Fibroblast of lung (primary cell): Measurements from ENCODE around the gene MPV17L2. TPM values are rescaled to one million over a fixed set of nuclear protein-coding genes. Genes with fewer than 3 reads are reported as not detected.

ENCODE experiments used
- DNase-seq, 2 donors: peaks; one replicate each; pipeline versions ENCODE4 v3.0.0 to v3.0.0-alpha.2; 2010; ENCODE audit warnings: low read depth in 2 of 2
- H2AFZ ChIP-seq: 2 replicates; pipeline ENCODE4 v1.5.1; 2012; ENCODE audit warnings: low read length, control low read depth, inconsistent platforms
- H3K27ac ChIP-seq: 2 replicates; pipeline ENCODE4 v1.5.1; 2011; ENCODE audit warnings: low read length, control low read depth; ENCODE audit not compliant: insufficient read depth
- H3K27me3 ChIP-seq: 2 replicates; pipeline ENCODE4 v1.5.1; 2011; ENCODE audit warnings: mild to moderate bottlenecking, low read length; ENCODE audit not compliant: control insufficient read depth, insufficient read depth
- H3K36me3 ChIP-seq: 2 replicates; pipeline ENCODE4 v1.5.1; 2011; ENCODE audit warnings: low read length; ENCODE audit not compliant: control insufficient read depth, insufficient read depth
- H3K4me1 ChIP-seq: 2 replicates; pipeline ENCODE4 v1.5.1; 2011; ENCODE audit warnings: low read length; ENCODE audit not compliant: control insufficient read depth, insufficient read depth; ENCODE audit errors: extremely low read depth
- H3K4me2 ChIP-seq: 2 replicates; pipeline ENCODE4 v1.5.1; 2011; ENCODE audit warnings: low read length, control low read depth; ENCODE audit not compliant: insufficient read depth; ENCODE audit errors: extremely low read depth
- H3K4me3 ChIP-seq, 4 experiments: fragments of 200-600 bp in 1 of 4; sonication (generic) in 1 of 4; replicated peaks in 1 of 4; 2 replicates each; pipeline ENCODE4 v1.5.1; 2011 to 2016; ENCODE audit warnings: low read length in 4 of 4, low read depth in 3 of 4, mild to moderate bottlenecking in 3 of 4, control low read depth in 2 of 4, inconsistent platforms in 1 of 4, mixed read lengths in 1 of 4; ENCODE audit not compliant: insufficient read depth in 1 of 4; ENCODE audit errors: control extremely low read depth in 1 of 4
- H3K79me2 ChIP-seq: 2 replicates; pipeline ENCODE4 v1.5.1; 2012; ENCODE audit warnings: mild to moderate bottlenecking, low read length, inconsistent platforms; ENCODE audit not compliant: control insufficient read depth, insufficient read depth
- H3K9ac ChIP-seq: 2 replicates; pipeline ENCODE4 v1.5.1; 2011; ENCODE audit warnings: mild to moderate bottlenecking, low read length, control low read depth; ENCODE audit not compliant: insufficient read depth
- H3K9me3 ChIP-seq: 2 replicates; pipeline ENCODE4 v1.5.1; 2012; ENCODE audit warnings: low read depth, low read length; ENCODE audit not compliant: control insufficient read depth, insufficient read depth
- H4K20me1 ChIP-seq: 2 replicates; pipeline ENCODE4 v1.5.1; 2011; ENCODE audit warnings: low read length; ENCODE audit not compliant: control insufficient read depth, insufficient read depth; ENCODE audit errors: extremely low read depth
- EZH2 ChIP-seq: IDR thresholded peaks from 2 replicates; pipeline ENCODE4 v1.5.1; 2012; ENCODE audit warnings: low read length, control low read depth, mild to moderate bottlenecking; ENCODE audit errors: missing control alignments
- polyA minus RNA-seq: library from RNA; depleted of rRNA, polyadenylated mRNA; stranded (reverse); fragments of >200 nt; gene quantifications from 2 replicates; pipeline ENCODE4 v1.2.3, GENCODE V29; 2011; ENCODE audit warnings: low replicate concordance
- polyA plus RNA-seq, 2 donors: library from polyadenylated mRNA; depleted of rRNA in 1 of 2; stranded (reverse) in 1 of 2; unstranded in 1 of 2; fragments of >200 nt; gene quantifications; 2 replicates each; pipeline ENCODE4 v1.2.1, GENCODE V29; 2011 to 2012; ENCODE audit warnings: missing spikeins in 1 of 2
- total RNA-seq: library from RNA; depleted of rRNA; stranded (reverse); fragments of >200 nt; gene quantifications from 2 replicates; pipeline ENCODE4 v1.2.1, GENCODE V29; 2014
- TF ChIP-seq, protein P1 (sequence below), 2 donors: IDR thresholded peaks in 1 of 2; conservative IDR thresholded peaks in 1 of 2; 1 replicate in 1 of 2; 2 replicates in 1 of 2; pipeline ENCODE4 v1.5.1; 2011 to 2012; ENCODE audit warnings: low read length in 2 of 2, control low read depth in 1 of 2, inconsistent platforms in 1 of 2, low read depth in 1 of 2, mild to moderate bottlenecking in 1 of 2

MPV17L2 gene
- total RNA-seq (4.1 and 4.6 TPM in 2 replicates), polyA plus RNA-seq (9.4 and 16.7 TPM in 2 replicates), polyA minus RNA-seq (25.6 and 48.3 TPM in 2 replicates)
- 10.2 and 18.3 TPM in 2 replicates for polyA plus RNA-seq (2012)

- Histone ChIP-seq H2AFZ (peak within 1 kb of the TSS; percentile 18), H4K20me1 (no peaks in the 10 kb centered on the region), H3K27ac (peak within 1 kb of the TSS; percentile 88), H3K4me2 (peak within 1 kb of the TSS; percentile 85), H3K4me3 (peak within 1 kb of the TSS; percentile 70 to 88 (median 80)), H3K36me3 (peaks cover 2% of the 10 kb centered on the region), H3K79me2 (no peaks in the 10 kb centered on the region), H3K9ac (peak within 1 kb of the TSS; percentile 83), H3K27me3 (no peaks in the 10 kb centered on the region), H3K9me3 (no peaks in the 10 kb centered on the region), H3K4me1 (no peaks in the 10 kb centered on the region)
- peak; percentile 93 for TF ChIP-seq EZH2
- TF ChIP-seq, protein P1, sequence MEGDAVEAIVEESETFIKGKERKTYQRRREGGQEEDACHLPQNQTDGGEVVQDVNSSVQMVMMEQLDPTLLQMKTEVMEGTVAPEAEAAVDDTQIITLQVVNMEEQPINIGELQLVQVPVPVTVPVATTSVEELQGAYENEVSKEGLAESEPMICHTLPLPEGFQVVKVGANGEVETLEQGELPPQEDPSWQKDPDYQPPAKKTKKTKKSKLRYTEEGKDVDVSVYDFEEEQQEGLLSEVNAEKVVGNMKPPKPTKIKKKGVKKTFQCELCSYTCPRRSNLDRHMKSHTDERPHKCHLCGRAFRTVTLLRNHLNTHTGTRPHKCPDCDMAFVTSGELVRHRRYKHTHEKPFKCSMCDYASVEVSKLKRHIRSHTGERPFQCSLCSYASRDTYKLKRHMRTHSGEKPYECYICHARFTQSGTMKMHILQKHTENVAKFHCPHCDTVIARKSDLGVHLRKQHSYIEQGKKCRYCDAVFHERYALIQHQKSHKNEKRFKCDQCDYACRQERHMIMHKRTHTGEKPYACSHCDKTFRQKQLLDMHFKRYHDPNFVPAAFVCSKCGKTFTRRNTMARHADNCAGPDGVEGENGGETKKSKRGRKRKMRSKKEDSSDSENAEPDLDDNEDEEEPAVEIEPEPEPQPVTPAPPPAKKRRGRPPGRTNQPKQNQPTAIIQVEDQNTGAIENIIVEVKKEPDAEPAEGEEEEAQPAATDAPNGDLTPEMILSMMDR (conservative IDR thresholded peaks at IDR 0.05 in 1 of 2, IDR thresholded peaks at IDR 0.05 in 1 of 2; ENCODE audit: low read depth in 1 of 2, low read length in 2 of 2) = no peak
- DNase-seq = peak; percentile 100
Measured at GRCh38 chr19:18192673-18193387, at the start of gene MPV17L2. Gene MPV17L2 (plus strand): TSS chr19:18193218. CDS start chr19:18193282, 64 bp downstream.

DNA sequence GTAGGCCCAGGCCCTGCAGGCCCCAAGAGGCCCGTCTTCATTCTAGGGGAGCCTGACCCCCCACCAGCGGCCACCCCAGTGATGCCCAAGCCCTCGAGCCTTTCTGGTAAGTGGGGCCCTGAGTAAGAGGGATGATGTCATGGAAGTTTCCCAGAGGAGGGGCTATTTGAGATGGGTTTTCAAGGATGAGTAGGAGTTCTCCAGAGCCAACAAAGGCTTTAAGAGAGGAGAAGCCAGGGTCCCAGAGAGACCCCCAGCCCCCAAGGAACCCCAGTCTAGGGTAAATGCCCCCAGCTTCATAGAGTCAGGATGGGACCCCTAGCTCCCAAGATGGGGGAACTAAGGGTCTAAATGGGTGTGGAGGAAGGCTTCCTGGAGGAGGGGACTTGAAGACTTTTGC is 49.1 kb upstream of the MPV17L2 start:
- Histone ChIP-seq H3K9me3 (no peaks in the 10 kb centered on the region), H3K4me3 (no peak overlapping the region), H3K36me3 (peaks cover 12% of the 10 kb centered on the region), H3K27me3 (no peaks in the 10 kb centered on the region), H3K9ac (no peak overlapping the region), H3K79me2 (no peaks in the 10 kb centered on the region), H2AFZ (no peak overlapping the region), H3K4me2 (no peak overlapping the region), H3K27ac (no peak overlapping the region), H4K20me1 (no peaks in the 10 kb centered on the region), H3K4me1 (no peaks in the 10 kb centered on the region)
- no peak for DNase-seq
- no peak for TF ChIP-seq EZH2

DNA sequence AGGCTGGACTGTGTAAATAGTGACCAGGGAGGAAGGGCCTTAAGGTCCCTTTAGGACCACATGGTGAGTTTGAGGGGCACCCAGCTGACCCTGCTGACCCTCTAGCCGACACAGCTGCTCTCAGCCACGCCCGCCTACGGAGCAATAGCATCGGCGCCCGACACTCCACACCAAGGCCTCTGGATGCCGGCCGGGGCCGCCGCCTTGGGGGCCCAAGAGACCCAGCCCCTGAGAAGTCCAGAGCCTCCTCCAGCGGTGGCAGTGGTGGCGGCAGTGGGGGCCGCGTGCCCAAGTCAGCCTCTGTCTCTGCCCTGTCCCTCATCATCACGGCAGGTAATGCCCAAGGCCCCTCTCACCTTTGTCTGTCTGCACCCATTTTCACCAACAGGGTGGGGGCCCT is 48.7 kb upstream of the MPV17L2 start:
- no peaks in the 10 kb centered on the region for H3K9me3 ChIP-seq
- H3K36me3 ChIP-seq = peaks cover 12% of the 10 kb centered on the region
- H4K20me1 ChIP-seq = no peaks in the 10 kb centered on the region
- H3K27me3 ChIP-seq = no peaks in the 10 kb centered on the region
- H3K27ac ChIP-seq = no peak overlapping the region
- H3K4me1 ChIP-seq = no peaks in the 10 kb centered on the region
- H3K9ac ChIP-seq = no peak overlapping the region
- no peak overlapping the region for H3K4me3 ChIP-seq
- no peak overlapping the region for H3K4me2 ChIP-seq
- TF ChIP-seq, protein P1 (conservative IDR thresholded peaks at IDR 0.05 in 1 of 2, IDR thresholded peaks at IDR 0.05 in 1 of 2; ENCODE audit: low read depth in 1 of 2, low read length in 2 of 2) = no peak
- TF ChIP-seq EZH2 = no peak
- no peaks in the 10 kb centered on the region for H3K79me2 ChIP-seq
- H2AFZ ChIP-seq = no peak overlapping the region
- no peak for DNase-seq
